ENCODE data around the gene TNS3.

Gene TNS3

DNA sequence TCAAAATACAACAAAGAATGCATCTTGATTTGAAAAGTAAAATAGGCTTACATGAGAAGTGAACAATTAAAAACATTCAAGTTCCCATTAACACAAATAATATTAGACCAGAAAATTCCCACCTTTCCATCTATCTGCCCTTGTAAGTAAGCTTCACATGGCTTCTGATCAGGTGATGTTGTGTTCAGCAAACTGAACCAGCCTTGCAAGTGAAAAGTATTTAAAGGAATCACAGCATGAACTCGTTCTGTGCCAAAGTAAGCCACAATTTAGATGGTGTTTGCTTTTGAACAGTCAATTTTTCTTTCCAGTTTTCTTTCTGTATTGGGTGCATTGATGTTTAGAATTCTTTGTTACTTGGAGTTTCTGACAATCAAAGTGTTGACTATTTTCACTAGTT, 347.9 kb downstream of the TNS3 start:
- no peak overlapping the region for H3K4me3 ChIP-seq (replicated peaks; ENCODE audit: insufficient read depth, low read length)
- no peak for TF ChIP-seq GABPA (IDR thresholded peaks at IDR 0.05; ENCODE audit: low read depth)
- TF ChIP-seq POLR2AphosphoS5 (IDR thresholded peaks at IDR 0.05; ENCODE audit: low read depth) = no peak
- TF ChIP-seq, protein P1, sequence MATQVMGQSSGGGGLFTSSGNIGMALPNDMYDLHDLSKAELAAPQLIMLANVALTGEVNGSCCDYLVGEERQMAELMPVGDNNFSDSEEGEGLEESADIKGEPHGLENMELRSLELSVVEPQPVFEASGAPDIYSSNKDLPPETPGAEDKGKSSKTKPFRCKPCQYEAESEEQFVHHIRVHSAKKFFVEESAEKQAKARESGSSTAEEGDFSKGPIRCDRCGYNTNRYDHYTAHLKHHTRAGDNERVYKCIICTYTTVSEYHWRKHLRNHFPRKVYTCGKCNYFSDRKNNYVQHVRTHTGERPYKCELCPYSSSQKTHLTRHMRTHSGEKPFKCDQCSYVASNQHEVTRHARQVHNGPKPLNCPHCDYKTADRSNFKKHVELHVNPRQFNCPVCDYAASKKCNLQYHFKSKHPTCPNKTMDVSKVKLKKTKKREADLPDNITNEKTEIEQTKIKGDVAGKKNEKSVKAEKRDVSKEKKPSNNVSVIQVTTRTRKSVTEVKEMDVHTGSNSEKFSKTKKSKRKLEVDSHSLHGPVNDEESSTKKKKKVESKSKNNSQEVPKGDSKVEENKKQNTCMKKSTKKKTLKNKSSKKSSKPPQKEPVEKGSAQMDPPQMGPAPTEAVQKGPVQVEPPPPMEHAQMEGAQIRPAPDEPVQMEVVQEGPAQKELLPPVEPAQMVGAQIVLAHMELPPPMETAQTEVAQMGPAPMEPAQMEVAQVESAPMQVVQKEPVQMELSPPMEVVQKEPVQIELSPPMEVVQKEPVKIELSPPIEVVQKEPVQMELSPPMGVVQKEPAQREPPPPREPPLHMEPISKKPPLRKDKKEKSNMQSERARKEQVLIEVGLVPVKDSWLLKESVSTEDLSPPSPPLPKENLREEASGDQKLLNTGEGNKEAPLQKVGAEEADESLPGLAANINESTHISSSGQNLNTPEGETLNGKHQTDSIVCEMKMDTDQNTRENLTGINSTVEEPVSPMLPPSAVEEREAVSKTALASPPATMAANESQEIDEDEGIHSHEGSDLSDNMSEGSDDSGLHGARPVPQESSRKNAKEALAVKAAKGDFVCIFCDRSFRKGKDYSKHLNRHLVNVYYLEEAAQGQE (IDR thresholded peaks at IDR 0.05; ENCODE audit: insufficient replicate concordance, low read depth) = no peak
- TF ChIP-seq SPI1 (IDR thresholded peaks at IDR 0.05; ENCODE audit: borderline replicate concordance, low read depth) = no peak
- TF ChIP-seq, protein P2, sequence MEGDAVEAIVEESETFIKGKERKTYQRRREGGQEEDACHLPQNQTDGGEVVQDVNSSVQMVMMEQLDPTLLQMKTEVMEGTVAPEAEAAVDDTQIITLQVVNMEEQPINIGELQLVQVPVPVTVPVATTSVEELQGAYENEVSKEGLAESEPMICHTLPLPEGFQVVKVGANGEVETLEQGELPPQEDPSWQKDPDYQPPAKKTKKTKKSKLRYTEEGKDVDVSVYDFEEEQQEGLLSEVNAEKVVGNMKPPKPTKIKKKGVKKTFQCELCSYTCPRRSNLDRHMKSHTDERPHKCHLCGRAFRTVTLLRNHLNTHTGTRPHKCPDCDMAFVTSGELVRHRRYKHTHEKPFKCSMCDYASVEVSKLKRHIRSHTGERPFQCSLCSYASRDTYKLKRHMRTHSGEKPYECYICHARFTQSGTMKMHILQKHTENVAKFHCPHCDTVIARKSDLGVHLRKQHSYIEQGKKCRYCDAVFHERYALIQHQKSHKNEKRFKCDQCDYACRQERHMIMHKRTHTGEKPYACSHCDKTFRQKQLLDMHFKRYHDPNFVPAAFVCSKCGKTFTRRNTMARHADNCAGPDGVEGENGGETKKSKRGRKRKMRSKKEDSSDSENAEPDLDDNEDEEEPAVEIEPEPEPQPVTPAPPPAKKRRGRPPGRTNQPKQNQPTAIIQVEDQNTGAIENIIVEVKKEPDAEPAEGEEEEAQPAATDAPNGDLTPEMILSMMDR (IDR thresholded peaks at IDR 0.05; ENCODE audit: insufficient read depth, low read length) = no peak
- no peak overlapping the region for H3K27ac ChIP-seq (replicated peaks)
- DNase-seq (ENCODE audit: low read depth in 1 of 2, low spot score in 1 of 2) = no peak
- no peaks in the 10 kb centered on the region for H3K27me3 ChIP-seq (ENCODE audit: insufficient read depth, poor library complexity, severe bottlenecking)

DNA sequence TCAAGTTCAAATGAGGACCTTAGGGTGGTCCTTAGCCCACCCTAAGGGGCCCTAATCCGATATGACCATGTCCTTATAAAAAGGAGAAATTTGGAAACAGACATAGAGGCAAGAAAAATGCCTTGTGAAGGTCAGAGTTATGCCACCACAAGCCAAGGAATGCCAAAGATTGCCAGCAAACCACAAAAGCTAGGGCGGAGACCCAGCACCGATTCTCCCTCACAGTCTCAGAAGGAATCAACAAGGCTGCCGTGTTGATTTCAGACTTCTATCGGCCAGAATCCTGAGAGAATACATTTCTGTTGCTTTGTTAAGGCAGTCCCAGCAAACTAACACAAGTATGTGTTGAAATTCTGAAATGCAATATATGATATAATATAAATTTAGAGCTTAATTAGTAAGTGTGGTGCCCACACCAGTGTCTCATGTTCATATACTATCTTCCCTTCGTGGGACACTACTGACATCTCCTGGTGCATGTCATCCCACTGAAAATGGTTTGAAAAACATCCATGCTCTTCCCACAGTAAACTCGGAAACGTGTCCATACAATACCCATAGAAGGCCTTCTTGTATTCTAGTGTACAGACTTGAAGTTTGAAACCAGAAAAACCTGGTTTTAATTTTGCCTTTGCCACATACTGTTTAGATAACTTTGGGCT, 349.0 kb downstream of the TNS3 start:
- no peak for DNase-seq (ENCODE audit: low read depth in 1 of 2, low spot score in 1 of 2)
- H3K4me3 ChIP-seq (replicated peaks; ENCODE audit: insufficient read depth, low read length) = no peak overlapping the region
- TF ChIP-seq, protein P2 (IDR thresholded peaks at IDR 0.05; ENCODE audit: insufficient read depth, low read length) = no peak
- TF ChIP-seq, protein P1 (IDR thresholded peaks at IDR 0.05; ENCODE audit: insufficient replicate concordance, low read depth) = no peak
- TF ChIP-seq SPI1 (IDR thresholded peaks at IDR 0.05; ENCODE audit: borderline replicate concordance, low read depth) (no peak), POLR2AphosphoS5 (IDR thresholded peaks at IDR 0.05; ENCODE audit: low read depth) (no peak), GABPA (IDR thresholded peaks at IDR 0.05; ENCODE audit: low read depth) (no peak)
- no peaks in the 10 kb centered on the region for H3K27me3 ChIP-seq (ENCODE audit: insufficient read depth, poor library complexity, severe bottlenecking)
- no peak overlapping the region for H3K27ac ChIP-seq (replicated peaks)

DNA sequence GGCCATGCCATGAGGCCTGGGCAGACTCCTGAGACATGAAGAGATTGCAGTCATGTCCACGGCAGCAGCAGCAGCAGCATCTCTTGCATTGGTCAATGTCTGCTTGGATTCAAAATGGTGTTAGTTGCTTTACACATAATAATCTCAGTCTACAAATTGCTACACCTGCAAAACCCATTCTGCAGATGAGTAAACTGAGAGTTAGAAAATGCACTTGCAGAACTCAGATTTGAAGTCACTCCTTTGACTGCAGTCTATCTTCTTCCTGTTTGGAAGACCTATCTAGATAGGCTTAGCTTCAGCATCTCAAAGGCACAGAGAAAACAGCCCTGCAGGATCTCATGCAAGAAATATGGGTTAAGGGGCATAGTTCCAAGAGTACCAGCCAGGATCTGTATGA, 350.3 kb downstream of the TNS3 start:
- DNase-seq (ENCODE audit: low read depth in 1 of 2, low spot score in 1 of 2) = no peak
- Histone ChIP-seq H3K27ac (replicated peaks) (no peak overlapping the region), H3K27me3 (ENCODE audit: insufficient read depth, poor library complexity, severe bottlenecking) (no peaks in the 10 kb centered on the region), H3K4me3 (replicated peaks; ENCODE audit: insufficient read depth, low read length) (no peak overlapping the region)
- TF ChIP-seq SPI1 (IDR thresholded peaks at IDR 0.05; ENCODE audit: borderline replicate concordance, low read depth) = no peak
- TF ChIP-seq, protein P1 (IDR thresholded peaks at IDR 0.05; ENCODE audit: insufficient replicate concordance, low read depth) = no peak
- TF ChIP-seq POLR2AphosphoS5 (IDR thresholded peaks at IDR 0.05; ENCODE audit: low read depth) = no peak
- TF ChIP-seq, protein P2 (IDR thresholded peaks at IDR 0.05; ENCODE audit: insufficient read depth, low read length) = no peak
- TF ChIP-seq GABPA (IDR thresholded peaks at IDR 0.05; ENCODE audit: low read depth) = no peak

Measured in HL-60 (cell line).